Epithelial cell of prostate (primary cell): ENCODE measurements around the gene WWOX.
A peak's percentile ranks its signal among the peaks of the same experiment; 100 is the strongest.

Experiments
- DNase-seq: peaks from one replicate; pipeline ENCODE4 v3.0.0-alpha.2; 2011; ENCODE audit warnings: low read depth, low spot score
- H3K27ac ChIP-seq: fragments of 450-650 bp; 2 replicates; pipeline ENCODE4 v1.5.1; 2017; ENCODE audit warnings: mild to moderate bottlenecking

WWOX gene

DNA sequence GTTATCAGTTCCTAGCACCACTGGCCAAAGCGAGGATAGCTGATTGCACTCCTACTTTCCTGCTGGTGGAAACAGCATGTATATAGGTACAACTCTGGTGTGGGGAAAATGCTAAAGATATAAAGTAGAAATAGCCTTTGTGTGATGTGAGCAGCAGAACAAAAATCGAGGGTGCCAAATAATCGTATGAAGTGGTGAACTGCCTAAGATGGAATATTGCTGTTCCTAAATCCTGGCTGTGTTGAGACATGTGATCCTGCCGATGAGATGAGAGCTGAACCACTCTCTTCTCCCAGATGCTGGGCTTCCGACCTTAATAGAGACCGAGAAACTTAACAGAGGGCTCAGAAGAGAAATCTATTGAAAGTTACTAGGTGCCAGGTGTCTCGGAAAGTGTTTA, 117.8 kb downstream of the WWOX start:
- H3K27ac ChIP-seq, result no peak overlapping the region
- DNase-seq, result no peak

DNA sequence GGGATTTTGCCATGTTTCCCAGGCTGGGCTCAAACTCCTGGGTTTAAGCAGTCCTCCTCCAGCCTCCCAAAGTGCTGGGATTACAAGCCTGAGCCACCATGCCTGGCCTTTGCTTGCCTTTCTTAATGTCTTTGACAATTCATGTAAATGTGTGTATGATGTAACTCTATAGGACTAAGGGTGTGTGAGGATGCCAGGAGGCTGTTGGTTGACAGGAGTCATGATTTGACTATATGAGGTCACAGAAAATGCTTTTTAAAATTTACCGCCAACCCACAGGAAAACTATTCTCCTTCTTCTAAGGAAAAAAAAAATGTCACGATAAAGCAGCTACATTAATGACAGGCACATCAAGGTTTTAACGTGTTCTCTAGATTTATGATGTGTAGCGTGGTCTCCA, 118.8 kb downstream of the WWOX start:
- H3K27ac ChIP-seq, result no peak overlapping the region
- DNase-seq, result no peak

DNA sequence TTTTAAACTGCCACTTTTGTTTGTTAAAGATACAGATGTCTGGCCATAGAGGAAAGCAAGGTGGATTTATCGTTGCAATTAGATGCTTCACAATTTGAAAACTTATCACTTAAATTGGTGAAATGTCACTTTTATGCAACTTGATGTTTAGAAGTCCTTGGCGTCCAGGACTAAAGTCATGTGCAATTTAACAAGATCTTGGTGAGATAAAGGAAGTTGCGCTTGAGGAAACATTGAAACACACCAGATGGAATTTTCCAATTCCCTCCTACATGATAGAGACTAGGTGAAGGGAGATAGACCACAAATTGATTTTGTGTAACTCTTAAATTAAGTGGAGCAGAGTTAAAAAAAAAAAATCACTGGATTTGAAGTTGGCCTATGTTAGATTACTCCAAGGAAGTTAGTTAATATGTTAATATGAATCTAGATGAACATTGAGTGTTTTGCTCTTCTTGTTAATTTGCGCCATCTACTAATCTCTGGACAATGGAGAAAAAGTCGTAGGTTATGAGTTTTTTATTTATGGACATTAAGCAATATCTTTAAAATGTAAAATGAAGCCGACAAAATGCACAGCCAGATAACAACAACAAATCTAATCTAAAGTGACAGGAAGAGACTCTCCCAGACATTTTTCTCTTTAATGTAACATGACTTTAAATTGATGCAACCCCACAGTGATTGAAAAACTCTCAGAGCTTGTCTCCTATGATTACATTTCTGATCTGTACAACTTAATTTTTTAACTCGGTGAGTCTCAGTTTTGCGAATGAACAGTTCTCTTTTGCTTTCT, 119.6 kb downstream of the WWOX start:
- no peak overlapping the region for H3K27ac ChIP-seq

DNA sequence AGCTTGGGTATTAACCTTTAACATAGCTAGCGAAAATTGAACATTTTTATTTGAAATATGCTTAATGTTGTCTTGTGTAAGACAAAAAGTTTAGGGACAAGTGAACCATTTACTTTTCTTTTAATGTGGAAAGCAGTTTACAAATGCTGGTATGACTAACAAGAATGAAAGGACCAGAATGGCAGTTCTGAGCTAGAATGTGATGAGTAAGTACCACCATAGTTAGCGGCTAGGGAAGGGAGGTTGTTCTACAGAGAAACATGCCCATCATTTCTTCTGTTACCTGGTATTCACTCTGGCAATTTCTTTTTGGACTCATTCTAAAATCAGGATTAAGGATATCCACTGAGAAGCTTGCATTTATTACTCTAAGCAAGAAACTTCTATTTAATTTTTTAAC, 121.1 kb downstream of the WWOX start:
- DNase-seq, result no peak
- no peak overlapping the region for H3K27ac ChIP-seq

More for the DNA sequence above, 119.6 kb downstream of the WWOX start:
- no peak for DNase-seq

DNA sequence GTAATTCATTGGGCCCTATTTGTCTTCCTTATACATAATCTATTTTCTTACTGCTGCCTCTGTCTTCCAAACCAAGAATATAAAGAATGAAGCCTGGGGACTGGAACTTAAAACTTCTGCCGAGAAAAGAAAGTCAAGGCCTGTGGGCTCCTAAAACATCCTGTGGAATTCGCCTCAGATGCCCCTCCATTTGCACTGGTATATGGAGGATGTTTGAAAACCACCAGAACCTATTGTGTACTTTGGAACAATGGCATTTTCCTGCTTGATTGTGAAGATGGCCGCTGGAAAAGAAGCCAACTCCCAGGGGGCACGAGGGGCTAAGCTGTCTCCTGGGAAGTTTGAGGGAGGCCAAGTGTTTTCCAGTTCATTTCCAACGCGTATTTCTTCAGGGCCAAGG, 122.4 kb downstream of the WWOX start:
- DNase-seq, result no peak
- H3K27ac ChIP-seq, result no peak overlapping the region

DNA sequence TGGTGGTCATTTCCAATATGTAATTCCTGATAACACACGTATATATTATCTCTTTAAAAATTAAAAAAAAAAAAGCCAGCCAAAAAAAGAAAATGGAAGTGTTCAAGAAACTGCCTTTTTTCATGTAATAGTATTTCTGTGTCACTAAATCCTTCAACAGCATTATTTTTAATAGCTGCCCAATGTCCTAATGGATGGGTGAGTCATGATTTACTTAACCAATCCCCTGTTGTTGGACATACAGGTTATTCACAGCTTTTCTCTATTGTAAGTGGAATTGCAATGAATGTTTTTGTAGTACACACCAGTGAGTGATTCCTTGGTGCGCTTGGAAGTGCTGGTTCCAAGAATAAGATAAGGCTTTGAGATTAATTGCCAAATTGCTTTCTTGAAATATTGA, 124.9 kb downstream of the WWOX start:
- no peak overlapping the region for H3K27ac ChIP-seq
- no peak for DNase-seq

DNA sequence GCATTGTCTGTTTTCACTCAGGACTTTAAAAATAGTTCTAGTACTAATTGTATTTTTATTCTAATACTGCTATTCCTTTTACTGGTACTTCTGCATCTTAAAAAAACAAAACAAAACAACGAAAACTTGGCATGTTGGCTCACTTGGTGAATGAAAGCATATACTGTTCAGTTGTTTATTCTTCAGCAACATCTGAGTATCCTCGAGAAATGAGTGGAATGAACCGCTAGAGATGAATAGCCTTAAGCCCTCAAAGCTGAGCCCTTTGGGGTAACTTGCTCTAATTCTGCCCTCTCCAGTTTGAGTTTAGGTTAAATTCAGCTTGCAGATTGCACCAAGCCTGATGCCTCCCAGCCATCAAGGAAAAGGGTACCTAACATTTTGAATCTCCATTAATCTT, 126.5 kb downstream of the WWOX start:
- no peak for DNase-seq
- H3K27ac ChIP-seq, result no peak overlapping the region

DNA sequence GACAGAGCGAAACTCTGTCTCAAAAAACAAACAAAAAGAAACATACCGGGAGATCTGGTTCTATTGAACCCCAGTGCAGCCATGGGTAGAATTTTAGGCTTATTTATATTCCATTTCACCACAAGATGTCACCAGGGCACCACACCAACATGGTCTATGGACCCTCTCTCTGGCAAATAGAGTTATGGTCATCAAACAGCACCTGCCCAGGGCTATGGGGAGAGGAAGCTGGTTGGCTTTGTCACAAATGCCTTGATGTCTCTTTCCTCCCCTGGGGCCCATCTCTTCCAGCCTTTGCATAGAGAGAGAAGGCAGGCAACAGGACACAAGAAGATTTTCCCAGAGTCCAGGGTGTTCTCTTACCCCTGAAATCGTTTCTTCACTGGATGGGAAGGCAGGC, 128.4 kb downstream of the WWOX start:
- H3K27ac ChIP-seq, result no peak overlapping the region
- no peak for DNase-seq

DNA sequence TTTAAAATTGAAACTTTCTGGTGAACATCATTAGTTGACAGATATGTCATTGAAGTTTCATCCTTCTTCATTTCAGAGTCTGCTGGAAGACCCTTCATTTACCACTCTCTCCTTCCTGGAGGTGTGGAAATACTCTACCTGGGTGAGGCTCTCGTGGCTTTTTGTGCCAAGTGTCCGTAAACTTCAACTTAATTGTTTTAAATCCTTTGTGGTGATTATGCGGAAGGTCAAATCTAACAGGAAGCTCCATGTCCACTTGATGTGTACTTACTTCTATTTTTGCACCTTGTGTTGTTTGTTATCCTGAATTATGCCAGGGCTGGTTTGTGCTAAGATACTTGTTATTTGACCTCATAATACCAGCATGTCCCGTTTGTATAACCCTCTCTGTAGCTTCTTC, 129.2 kb downstream of the WWOX start:
- H3K27ac ChIP-seq, result no peak overlapping the region
- DNase-seq, result no peak

DNA sequence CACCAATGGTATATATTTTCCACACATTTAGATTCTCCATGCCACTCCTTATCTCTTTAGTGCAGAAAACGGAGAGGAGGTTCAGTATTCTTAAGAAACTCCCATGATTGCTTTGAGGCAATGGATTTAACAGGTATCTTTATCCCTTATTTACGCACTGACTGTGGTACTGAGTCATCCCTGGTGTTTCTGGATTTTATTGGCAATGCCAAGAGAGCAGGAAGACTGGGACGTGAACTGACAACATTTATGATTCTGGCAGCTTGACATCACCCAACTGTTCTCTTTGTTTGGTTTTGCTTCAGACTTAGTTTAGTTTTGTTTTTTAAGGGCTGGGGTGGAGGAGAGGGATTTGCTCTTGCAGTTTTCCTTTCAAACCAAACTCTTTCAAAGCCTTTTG, 131.4 kb downstream of the WWOX start:
- H3K27ac ChIP-seq, result peak overlapping the region; percentile 19
- DNase-seq, result peak; percentile 60

DNA sequence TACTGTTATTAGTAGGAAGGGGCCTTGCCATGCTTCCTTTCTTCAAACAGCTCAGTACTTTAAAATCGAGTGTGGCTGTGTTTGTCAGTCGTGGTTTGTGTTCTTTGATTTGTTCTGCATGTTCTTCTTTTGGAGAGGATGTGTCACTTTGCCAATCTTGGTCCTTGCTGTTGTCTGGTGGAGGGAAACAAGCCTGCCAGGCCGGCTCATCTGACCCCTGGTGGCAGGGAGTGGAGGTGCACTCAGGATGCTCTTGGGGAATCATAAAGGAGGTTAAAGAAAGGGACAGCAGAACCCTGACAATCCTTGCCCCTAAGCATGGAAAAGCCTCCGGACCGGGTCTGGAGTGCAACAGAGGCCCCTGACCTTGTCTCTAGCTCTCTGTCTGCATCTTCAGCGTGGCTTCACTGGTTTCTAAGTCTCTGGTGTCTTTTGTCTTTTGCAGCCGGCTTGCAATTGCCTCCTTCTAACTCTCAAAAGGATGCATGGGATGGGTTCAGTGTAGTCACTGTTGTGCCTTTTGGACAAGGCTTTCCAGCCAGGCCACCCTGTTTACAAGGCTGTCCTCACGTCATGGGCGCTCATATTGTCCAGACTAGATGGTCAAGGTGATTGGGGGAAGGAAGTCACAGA, 135.8 kb downstream of the WWOX start:
- no peak overlapping the region for H3K27ac ChIP-seq
- DNase-seq, result no peak

DNA sequence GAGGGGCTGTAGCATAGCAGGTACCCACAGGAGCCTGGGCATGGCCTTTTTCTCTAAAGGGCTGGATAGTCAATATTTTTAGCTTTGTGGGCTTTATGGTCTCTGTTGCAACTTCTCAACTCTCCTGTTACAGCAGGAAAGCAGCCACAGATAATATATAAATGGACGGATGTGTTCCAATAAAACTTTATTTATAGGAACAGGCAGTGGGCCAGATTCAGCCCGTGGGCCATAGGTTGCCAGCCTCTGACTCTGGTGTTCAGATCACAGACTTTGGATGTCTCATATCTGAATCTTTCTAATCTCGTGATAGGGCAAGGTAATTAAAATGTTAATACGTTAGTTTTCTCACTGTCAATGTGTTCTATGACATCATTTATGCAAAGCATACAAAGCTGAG, 136.4 kb downstream of the WWOX start:
- no peak for DNase-seq
- no peak overlapping the region for H3K27ac ChIP-seq

DNA sequence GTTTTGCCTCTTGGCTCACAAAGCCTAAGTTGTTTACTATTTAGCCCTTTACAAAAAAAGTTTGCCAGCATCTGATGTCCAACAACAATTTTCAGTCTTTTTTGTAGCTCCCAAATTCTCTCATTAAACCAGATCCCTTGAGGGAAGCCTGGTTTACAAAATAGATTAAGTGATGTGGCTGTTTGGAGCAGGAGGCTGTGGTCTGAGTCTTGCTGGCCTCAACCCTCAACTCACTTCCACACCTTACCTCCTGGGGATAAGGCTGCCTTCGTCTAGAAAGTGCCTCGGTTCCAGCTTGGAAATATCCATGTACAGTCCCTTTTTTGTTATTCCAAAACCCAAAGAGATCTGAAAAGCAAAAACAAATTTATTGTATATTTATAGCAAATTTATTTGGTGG, 138.4 kb downstream of the WWOX start:
- H3K27ac ChIP-seq, result no peak overlapping the region
- no peak for DNase-seq

DNA sequence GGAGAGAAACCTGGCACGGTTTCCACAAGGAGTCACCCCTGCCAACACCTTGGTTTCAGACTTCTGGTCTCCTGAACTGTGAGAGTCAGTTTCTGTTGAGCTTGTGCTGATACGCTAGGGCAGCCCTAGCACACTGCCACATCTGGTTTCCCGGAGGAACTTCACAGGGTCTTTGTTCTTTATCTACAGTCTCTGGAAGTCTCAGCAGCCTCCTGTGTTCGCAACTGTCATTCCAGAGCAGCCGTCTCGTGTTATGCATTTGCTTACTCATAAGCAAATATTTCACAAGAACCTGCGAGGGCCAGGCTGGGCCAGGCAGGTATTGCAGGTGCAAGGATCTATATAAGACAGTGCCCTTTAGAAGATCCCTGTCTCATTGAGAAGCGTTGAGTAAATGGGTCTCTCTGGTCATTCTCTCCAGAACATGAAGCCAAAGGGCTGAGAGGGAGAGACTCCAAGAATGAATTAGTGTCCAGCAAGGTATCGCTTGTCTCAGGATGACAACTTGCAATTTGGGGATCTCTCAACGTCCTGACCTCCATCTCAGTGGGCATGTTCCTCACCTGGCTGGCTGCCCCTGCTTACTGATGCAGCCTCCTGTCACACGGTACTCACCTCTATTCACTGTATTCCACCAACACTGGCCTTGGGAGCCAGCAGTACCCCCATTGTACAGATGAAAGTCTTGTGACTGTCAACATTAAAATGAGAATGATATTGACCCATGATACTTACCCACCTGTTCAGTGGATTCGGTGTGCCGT, 141.2 kb downstream of the WWOX start:
- DNase-seq, result peak; percentile 49
- no peak overlapping the region for H3K27ac ChIP-seq

DNA sequence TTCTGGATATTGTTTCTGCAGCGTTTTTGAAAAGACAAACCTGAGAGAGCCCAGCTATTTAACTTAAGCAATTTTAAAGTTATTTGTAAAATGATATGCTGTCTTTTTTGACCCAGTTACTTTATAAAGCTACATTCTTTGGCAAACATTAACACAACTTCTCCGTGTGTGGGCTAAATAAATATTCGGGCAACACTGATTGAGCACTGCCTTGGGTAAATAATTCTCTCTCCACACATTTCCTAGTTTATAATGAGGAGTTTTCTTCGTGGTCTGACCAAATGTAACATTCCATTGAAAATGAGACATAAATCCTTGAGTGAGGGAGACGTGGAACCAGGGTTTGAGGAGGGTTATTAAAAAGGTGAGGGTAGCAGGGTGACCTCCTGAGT, 142.8 kb downstream of the WWOX start:
- no peak for DNase-seq
- no peak overlapping the region for H3K27ac ChIP-seq

DNA sequence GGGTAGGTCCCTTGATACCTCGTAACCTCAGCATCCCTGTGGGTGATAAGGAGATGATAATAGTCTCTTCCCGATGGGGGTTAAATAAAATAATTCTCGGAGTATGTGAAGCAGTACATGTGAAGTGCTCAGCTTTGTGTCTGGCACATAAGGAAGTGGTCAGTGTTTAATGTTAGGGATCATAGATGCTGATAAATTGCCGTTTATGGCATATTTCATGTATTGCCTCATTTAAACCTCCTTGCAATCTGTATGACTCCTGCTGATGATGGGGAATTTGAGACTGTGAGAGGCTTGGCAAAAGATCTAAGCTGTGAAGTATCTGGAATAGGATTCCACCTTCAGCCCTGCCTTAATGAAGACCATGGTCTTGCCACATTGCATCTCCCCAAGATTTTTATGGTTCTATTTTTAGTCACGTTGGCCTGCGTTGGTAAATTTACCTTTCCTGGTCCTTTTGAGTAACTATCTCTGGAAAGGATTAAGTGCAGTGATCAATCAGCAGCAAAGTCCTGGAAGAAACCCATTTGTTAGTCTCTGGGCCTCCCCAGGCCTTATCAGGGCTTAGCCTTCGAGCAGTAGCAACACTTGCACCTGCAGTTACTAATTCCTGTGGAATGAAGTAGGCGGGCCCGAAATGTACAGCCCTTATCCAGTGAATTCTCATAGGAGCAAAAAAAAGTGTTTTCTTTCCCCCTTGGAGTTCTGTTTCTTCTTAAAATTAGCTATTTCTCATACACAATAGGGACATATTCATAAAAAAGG, 144.9 kb downstream of the WWOX start:
- H3K27ac ChIP-seq, result no peak overlapping the region
- DNase-seq, result no peak

DNA sequence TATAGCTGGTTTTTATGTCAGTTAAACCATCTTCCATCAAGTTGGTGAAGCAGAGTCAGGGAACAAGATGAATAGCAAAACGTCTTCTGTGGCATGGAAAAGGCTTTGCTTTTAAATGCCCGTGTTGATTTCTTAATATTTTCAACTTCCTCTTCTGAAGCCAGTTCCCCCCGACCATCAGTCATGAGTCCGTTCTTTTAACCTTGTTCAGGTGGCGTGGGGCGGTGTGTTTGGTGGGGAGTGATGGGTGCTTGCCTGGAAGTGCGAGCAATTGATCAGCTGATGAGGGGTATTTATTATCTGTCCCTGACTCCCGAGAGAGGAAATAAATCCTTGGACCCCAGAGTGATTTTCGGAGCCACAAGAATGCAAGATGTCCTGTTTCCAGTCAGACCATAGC, 147.1 kb downstream of the WWOX start:
- no peak for DNase-seq
- no peak overlapping the region for H3K27ac ChIP-seq

DNA sequence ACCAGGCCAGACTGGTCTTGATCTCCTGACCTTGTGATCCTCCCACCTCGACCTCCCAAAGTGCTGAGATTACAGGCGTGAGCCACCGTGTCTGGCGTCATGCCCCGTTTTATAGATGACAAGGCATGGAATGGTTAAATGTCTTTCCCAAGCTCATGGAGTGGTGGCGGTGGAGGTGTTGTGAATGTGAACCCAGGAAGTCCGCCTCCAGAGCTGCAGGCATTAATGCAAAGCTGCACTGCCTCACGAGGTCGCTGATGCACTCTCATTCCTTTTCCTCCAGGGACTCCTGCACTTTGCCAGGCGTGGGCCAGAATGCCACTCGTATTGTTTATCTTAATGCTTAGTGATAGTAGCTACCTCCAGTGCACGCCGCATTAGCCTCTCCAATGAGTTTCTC, 149.6 kb downstream of the WWOX start:
- DNase-seq, result no peak
- H3K27ac ChIP-seq, result no peak overlapping the region

DNA sequence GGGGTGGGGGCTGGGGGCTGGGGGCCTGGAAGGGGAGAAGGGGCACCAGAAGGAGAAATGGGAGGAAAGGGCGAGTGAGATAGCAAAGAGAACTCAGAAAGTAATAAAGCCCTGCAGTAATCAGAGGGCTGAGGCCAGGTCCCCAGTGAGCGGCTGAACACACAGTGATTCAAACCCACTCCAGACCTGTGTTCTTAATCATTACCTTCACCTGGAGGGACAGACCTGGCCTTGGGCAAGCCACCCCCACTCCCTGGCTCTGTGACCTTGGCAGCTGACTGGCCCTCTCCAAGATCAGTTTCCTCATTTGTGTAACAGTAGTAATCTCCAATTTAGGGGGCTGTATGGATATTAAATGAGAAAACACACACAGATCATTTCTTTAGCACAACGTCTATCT, 150.4 kb downstream of the WWOX start:
- DNase-seq, result no peak
- no peak overlapping the region for H3K27ac ChIP-seq

DNA sequence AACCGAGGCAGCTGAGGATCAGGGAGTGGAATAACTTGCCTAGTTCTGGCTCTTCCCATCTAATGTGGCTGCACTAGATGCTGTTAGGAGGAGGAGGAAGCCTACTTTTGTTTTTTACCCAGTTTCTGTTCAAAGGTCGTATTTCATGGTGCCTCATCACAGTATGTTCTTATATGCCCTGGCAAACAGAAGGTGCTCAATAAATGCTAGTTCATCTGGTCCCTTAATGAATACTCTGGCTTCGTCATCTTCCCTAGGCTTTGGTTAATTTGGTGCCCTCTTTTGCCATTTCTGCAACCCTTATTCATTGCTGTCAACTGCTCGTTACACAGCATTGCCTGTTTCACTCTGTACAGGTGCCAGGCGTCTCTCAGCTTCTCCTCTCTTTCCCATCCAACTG, 151.7 kb downstream of the WWOX start:
- DNase-seq, result no peak
- H3K27ac ChIP-seq, result no peak overlapping the region

DNA sequence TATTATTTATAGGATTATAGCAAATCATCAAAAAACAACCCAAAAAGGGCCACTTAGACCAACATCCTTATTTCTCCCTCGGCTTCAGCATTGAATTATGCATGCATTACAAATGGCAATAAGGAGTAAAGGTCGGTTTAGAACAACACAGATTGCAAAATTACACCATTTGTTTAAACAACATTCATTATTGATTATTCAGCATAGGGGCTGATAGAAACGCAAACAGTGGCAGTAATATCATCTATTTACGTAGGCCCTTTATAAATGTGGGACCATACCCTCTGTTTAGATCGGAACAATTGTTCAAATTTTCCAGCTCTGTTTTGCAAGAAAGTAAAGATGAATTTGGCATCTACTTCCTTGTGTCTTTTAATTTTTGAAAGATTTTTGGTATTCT, 153.3 kb downstream of the WWOX start:
- no peak overlapping the region for H3K27ac ChIP-seq
- no peak for DNase-seq
